HFFc6 (cell line): ENCODE data around the gene MTA1. TPM values are rescaled to one million over a fixed set of nuclear protein-coding genes. Genes with fewer than 3 reads are reported as not detected.

ENCODE experiments used
- DNase-seq: peaks from one replicate; pipeline ENCODE4 v3.0.0-alpha.2; 2018
- H3K27ac Mint-ChIP-seq: 2 replicates; pipeline ENCODE4 v1.8.0; 2020; ENCODE audit warnings: mild to moderate bottlenecking, mixed read lengths
- H3K27me3 Mint-ChIP-seq: 2 replicates; pipeline ENCODE4 v1.8.0; 2021; ENCODE audit warnings: mild to moderate bottlenecking, moderate library complexity, mixed read lengths; ENCODE audit not compliant: insufficient read depth
- H3K36me3 Mint-ChIP-seq: 2 replicates; pipeline ENCODE4 v1.8.0; 2021; ENCODE audit warnings: low read depth, mixed read lengths
- H3K4me1 Mint-ChIP-seq: 2 replicates; pipeline ENCODE4 v1.8.0; 2020; ENCODE audit warnings: low read depth, mixed read lengths
- H3K4me3 Mint-ChIP-seq: 2 replicates; pipeline ENCODE4 v1.8.0; 2020; ENCODE audit warnings: mild to moderate bottlenecking, moderate library complexity, mixed read lengths
- H3K9me3 Mint-ChIP-seq: 2 replicates; pipeline ENCODE4 v1.8.0; 2020; ENCODE audit warnings: mild to moderate bottlenecking, mixed read lengths
- total RNA-seq, 6 experiments: library from RNA; stranded (reverse); fragmentation: NEBNext Ultra II Directional; extraction: Animal tissue kit (Norgen Biotek cat#: 25700); gene quantifications; 2 replicates in 1 of 6; 3 replicates in 5 of 6; pipeline ENCODE4 v1.2.3, GENCODE V29; 2021
- TF ChIP-seq, protein P1 (sequence below): fragments of 200-600 bp; sonication (generic); IDR thresholded peaks from 2 replicates; pipeline ENCODE4 v1.5.0; 2021; ENCODE audit warnings: antibody characterized with exemption, mild to moderate bottlenecking

MTA1 gene
- total RNA-seq, 6 experiments from 2014 or later: 67.5 to 71.3 (median 69.2) TPM

DNA sequence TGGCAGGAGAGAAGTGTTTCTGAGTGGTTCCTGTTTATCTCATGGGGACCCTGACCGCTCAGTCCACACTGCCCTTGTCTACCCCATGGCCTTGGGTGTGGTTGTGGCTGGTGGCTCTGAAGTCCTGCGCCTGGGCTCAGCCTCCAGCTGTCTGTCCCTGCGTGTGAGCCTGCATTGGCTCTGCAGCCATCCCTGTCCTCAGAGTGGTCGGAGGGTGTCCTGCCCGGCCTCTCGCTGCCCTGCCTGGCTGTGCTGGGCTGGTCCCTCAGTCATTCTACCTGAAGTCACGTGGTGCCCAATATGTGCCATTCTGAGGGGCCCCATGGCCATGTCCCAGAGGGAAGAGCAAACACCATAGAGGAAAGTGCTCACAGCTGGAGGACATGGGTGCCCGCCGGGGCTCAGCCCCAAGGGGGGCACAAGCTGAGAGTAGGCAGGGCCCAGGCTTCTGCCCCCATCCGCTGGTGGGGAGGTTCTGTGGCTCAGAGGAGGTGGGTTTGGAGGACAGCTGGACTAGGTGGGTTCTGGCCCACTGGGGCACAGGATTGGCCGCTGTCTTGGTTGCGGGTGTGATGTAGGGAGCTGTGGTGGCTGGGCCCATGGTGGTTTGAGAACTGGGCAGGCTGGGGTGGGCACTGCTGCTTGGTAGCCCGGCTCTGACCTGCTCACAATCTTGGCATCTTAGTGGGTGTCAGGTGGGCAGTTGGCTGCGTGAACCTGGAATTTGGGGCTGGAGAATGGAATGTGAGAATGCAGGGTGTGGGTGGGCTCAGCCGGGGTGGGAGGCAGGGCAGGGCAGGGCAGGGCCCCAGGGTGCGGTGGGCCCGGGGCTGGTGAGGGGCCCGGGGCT is 83.0 kb downstream of the MTA1 start:
- DNase-seq: no peak
- Mint-ChIP-seq H3K27ac (no peak overlapping the region; the same call in 1 of the 2 replicates), H3K4me3 (no peak overlapping the region), H3K9me3 (no peaks in the 10 kb centered on the region), H3K36me3 (no peaks in the 10 kb centered on the region), H3K4me1 (no peaks in the 10 kb centered on the region), H3K27me3 (peaks cover 8% of the 10 kb centered on the region)
- TF ChIP-seq, protein P1, sequence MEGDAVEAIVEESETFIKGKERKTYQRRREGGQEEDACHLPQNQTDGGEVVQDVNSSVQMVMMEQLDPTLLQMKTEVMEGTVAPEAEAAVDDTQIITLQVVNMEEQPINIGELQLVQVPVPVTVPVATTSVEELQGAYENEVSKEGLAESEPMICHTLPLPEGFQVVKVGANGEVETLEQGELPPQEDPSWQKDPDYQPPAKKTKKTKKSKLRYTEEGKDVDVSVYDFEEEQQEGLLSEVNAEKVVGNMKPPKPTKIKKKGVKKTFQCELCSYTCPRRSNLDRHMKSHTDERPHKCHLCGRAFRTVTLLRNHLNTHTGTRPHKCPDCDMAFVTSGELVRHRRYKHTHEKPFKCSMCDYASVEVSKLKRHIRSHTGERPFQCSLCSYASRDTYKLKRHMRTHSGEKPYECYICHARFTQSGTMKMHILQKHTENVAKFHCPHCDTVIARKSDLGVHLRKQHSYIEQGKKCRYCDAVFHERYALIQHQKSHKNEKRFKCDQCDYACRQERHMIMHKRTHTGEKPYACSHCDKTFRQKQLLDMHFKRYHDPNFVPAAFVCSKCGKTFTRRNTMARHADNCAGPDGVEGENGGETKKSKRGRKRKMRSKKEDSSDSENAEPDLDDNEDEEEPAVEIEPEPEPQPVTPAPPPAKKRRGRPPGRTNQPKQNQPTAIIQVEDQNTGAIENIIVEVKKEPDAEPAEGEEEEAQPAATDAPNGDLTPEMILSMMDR: no peak

DNA sequence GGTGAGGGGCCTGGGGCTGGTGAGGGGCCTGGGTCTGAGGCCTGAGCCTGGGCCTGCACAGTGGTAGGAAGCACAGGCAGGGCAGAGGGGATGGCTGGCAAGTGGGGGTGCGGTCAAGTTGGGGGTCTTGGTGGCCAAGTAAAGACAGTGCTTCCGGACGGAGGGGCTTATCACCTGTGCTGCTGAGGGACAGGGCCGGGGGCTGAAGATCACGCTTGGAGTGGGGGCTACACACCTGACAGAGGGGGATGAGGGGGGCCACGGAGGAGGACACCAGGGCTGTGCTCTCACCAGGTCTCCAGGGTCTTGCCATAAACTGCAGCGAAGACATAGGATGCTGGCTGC is 83.6 kb downstream of the MTA1 start:
- no peak overlapping the region for H3K4me3 Mint-ChIP-seq
- no peak for DNase-seq
- H3K4me1 Mint-ChIP-seq: no peaks in the 10 kb centered on the region
- H3K36me3 Mint-ChIP-seq: no peaks in the 10 kb centered on the region
- H3K27ac Mint-ChIP-seq: no peak overlapping the region
- TF ChIP-seq, protein P1: no peak
- H3K9me3 Mint-ChIP-seq: no peaks in the 10 kb centered on the region
- H3K27me3 Mint-ChIP-seq: peaks cover 12% of the 10 kb centered on the region

DNA sequence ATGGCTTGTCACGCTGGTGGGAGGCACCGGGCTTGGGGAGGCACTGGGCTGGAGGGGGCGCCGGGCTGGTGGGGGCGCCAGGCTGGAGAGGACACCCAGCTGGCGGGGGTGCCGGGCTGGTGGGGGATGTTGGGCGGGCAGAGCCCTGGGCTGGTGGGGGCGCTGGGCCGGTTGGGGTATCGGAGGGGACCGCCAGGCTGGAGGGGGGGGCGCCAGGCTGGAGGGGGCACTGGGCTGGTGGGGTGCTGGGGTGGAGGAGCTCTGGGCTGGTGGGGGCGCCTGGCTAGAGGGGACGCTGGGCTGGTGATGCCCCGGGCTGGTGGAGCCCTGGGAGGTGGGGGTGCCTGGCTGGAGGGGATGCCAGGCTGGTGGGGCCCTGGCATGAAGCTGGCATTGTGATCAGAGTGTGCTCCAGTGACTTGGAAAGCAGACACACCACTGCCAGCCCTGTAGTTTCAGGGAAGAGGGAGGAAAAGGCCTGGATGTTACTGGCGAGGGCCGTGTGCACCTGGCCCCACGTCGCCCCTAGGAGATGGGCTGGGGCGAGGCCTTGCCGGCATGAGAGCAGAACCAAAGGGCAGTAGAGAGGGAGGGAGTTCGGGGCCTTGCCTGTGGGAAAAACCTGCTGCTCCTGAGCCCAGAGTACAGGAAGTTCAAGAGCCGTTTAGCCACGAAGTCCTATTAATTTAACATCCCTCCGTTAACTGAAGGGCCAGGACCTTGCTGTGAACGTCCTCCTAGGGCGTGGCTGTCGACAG is 84.5 kb downstream of the MTA1 start:
- Mint-ChIP-seq H3K4me3 (no peak overlapping the region), H3K27ac (no peak overlapping the region), H3K36me3 (no peaks in the 10 kb centered on the region), H3K4me1 (no peaks in the 10 kb centered on the region), H3K9me3 (no peaks in the 10 kb centered on the region), H3K27me3 (peaks cover 19% of the 10 kb centered on the region)
- DNase-seq: no peak
- TF ChIP-seq, protein P1: no peak

DNA sequence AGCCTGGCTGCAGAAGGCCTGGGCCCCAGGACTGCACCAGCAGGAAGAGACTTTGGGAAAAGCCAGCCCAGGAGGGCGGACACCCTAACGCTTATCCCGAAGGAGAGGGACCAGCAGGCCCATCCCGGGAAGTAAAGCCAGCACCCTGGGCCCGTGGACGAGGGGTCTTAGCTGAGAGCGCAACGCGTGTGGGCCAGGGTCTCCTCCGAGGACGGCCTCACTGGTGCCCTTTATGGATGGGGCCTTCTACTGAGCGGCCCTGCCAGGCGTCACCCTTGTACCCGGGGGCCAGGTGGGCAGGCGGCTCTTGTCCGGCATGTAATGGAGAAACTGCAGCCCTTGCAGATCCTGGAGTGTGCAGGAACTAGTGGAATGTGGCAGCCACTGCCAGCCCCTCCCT is 85.5 kb downstream of the MTA1 start:
- Mint-ChIP-seq H3K9me3 (no peaks in the 10 kb centered on the region), H3K4me1 (no peaks in the 10 kb centered on the region), H3K36me3 (no peaks in the 10 kb centered on the region), H3K27ac (no peak overlapping the region), H3K4me3 (no peak overlapping the region), H3K27me3 (peaks cover 21% of the 10 kb centered on the region)
- TF ChIP-seq, protein P1: no peak
- DNase-seq: no peak

DNA sequence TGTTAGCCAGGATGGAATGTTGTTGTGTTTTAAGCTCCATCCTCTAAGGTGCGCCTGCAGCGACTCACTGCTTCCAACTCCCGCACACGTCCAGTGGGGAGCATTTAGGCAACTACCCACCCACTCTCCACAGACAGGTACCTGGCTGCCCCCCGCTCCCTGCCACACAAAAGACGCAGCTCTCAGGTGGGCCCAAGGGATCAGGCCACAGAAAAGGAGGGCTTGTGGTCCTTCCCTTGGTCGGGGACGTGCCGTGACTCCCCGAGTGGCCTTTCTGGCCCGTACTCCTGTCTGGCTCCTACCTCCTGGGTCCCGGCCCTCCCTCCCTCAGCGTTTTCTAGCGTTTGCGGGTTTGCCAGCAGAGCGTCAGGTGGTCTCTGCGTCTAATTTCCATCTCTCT is 87.6 kb downstream of the MTA1 start:
- TF ChIP-seq, protein P1: no peak
- Mint-ChIP-seq H3K27ac (no peak overlapping the region), H3K27me3 (peaks cover 27% of the 10 kb centered on the region), H3K4me1 (no peaks in the 10 kb centered on the region), H3K36me3 (no peaks in the 10 kb centered on the region), H3K4me3 (no peak overlapping the region), H3K9me3 (no peaks in the 10 kb centered on the region)
- no peak for DNase-seq
